HepG2 (cell line): ENCODE measurements around the gene TBX6.

Experiments
- CHD2 ChIP-seq: IDR thresholded peaks from 2 replicates; pipeline ENCODE4 v1.6.1; 2011; ENCODE audit warnings: low read depth, low read length, improper control_type of control experiment
- EZH2 ChIP-seq: conservative IDR thresholded peaks from 2 replicates; pipeline ENCODE4 v1.6.1; 2012; ENCODE audit warnings: mild to moderate bottlenecking, low read depth, low read length, moderate library complexity
- PHF21A ChIP-seq: sonication (generic); formaldehyde crosslinking; IDR thresholded peaks from 2 replicates; pipeline ENCODE4 v1.5.0; 2020; ENCODE audit warnings: mild to moderate bottlenecking, missing genetic modification reagents
- POLR2AphosphoS5 ChIP-seq: IDR thresholded peaks from 2 replicates; pipeline ENCODE4 v1.6.1; 2012; ENCODE audit warnings: low read depth, low read length
- RFX5 ChIP-seq: IDR thresholded peaks from 2 replicates; pipeline ENCODE4 v1.6.1; 2011; ENCODE audit warnings: low read depth, low read length, improper control_type of control experiment
- SP2 ChIP-seq: sonication (generic); formaldehyde crosslinking; IDR thresholded peaks from 2 replicates; pipeline ENCODE4 v1.5.1; 2020; ENCODE audit warnings: mild to moderate bottlenecking, missing genetic modification reagents
- TGIF2 ChIP-seq: IDR thresholded peaks from 2 replicates; pipeline ENCODE4 v1.6.1; 2016; ENCODE audit warnings: control low read depth, missing compliant biosample characterization
- U2AF2 ChIP-seq: fragments of 200-400 bp; formaldehyde crosslinking; IDR thresholded peaks from 2 replicates; pipeline ENCODE4 v1.6.1; 2017; ENCODE audit warnings: low read depth, mild to moderate bottlenecking, low read length
- ZNF335 ChIP-seq: sonication (generic); formaldehyde crosslinking; IDR thresholded peaks from 2 replicates; pipeline ENCODE4 v1.4.0; 2020; ENCODE audit warnings: missing genetic modification reagents
- TF ChIP-seq, protein P1 (sequence below): sonication (generic); formaldehyde crosslinking; IDR thresholded peaks from 2 replicates; pipeline ENCODE4 v1.5.0; 2020; ENCODE audit warnings: mild to moderate bottlenecking, missing genetic modification reagents, moderate library complexity
- TF ChIP-seq, protein P2 (sequence below): sonication (generic); formaldehyde crosslinking; IDR thresholded peaks from 2 replicates; pipeline ENCODE4 v1.4.0; 2020; ENCODE audit warnings: mild to moderate bottlenecking, missing genetic modification reagents
- TF ChIP-seq, protein P3 (sequence below): sonication (generic); formaldehyde crosslinking; IDR thresholded peaks from 2 replicates; pipeline ENCODE4 v1.4.0; 2020; ENCODE audit warnings: low read depth, mild to moderate bottlenecking, missing genetic modification reagents

DNA sequence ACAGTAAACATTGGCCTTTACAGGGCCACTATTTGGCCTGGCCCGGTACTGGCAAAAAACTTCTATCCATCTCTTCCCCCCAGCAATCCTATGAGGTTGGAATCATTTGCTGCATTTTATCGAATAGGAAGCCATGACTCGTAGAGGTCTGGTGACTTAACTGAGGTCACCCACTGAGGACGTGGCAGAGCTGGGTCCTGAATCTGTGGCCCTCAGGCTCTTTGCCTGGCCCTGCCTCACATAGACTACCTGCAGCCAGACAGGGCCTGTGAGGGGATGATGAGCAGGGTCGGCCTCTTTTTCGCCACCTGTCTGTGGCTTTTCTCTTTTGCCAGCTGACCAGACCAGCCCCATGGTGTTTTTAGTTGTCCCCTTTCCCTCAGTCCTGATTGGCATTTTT, 14.1 kb downstream of the TBX6 start:
- TF ChIP-seq CHD2 (no peak), U2AF2 (no peak), TGIF2 (CRISPR knock-in tag) (no peak), POLR2AphosphoS5 (no peak), RFX5 (no peak), PHF21A (CRISPR knock-in tag) (no peak), ZNF335 (CRISPR knock-in tag) (no peak), EZH2 (no peak), SP2 (CRISPR knock-in tag) (no peak)
- TF ChIP-seq, protein P1, sequence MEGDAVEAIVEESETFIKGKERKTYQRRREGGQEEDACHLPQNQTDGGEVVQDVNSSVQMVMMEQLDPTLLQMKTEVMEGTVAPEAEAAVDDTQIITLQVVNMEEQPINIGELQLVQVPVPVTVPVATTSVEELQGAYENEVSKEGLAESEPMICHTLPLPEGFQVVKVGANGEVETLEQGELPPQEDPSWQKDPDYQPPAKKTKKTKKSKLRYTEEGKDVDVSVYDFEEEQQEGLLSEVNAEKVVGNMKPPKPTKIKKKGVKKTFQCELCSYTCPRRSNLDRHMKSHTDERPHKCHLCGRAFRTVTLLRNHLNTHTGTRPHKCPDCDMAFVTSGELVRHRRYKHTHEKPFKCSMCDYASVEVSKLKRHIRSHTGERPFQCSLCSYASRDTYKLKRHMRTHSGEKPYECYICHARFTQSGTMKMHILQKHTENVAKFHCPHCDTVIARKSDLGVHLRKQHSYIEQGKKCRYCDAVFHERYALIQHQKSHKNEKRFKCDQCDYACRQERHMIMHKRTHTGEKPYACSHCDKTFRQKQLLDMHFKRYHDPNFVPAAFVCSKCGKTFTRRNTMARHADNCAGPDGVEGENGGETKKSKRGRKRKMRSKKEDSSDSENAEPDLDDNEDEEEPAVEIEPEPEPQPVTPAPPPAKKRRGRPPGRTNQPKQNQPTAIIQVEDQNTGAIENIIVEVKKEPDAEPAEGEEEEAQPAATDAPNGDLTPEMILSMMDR (CRISPR knock-in tag) = no peak
- TF ChIP-seq, protein P2, sequence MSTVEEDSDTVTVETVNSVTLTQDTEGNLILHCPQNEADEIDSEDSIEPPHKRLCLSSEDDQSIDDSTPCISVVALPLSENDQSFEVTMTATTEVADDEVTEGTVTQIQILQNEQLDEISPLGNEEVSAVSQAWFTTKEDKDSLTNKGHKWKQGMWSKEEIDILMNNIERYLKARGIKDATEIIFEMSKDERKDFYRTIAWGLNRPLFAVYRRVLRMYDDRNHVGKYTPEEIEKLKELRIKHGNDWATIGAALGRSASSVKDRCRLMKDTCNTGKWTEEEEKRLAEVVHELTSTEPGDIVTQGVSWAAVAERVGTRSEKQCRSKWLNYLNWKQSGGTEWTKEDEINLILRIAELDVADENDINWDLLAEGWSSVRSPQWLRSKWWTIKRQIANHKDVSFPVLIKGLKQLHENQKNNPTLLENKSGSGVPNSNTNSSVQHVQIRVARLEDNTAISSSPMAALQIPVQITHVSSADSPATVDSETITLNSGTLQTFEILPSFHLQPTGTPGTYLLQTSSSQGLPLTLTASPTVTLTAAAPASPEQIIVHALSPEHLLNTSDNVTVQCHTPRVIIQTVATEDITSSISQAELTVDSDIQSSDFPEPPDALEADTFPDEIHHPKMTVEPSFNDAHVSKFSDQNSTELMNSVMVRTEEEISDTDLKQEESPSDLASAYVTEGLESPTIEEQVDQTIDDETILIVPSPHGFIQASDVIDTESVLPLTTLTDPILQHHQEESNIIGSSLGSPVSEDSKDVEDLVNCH (CRISPR knock-in tag) = no peak
- TF ChIP-seq, protein P3, sequence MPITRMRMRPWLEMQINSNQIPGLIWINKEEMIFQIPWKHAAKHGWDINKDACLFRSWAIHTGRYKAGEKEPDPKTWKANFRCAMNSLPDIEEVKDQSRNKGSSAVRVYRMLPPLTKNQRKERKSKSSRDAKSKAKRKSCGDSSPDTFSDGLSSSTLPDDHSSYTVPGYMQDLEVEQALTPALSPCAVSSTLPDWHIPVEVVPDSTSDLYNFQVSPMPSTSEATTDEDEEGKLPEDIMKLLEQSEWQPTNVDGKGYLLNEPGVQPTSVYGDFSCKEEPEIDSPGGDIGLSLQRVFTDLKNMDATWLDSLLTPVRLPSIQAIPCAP = no peak
